Measurements from ENCODE around the gene NOP14. TPM values are rescaled to one million over a fixed set of nuclear protein-coding genes. Genes with fewer than 3 reads are reported as not detected.

NOP14 gene
- total RNA-seq, 1 donor from 2014 or later, result 35.3 TPM

GRCh38 chr4:2927016-2927695 is 36.0 kb downstream of the NOP14 start:
- H3K9me3 ChIP-seq (ENCODE audit: insufficient read depth, low read depth, low read length), result no peaks in the 10 kb centered on the region
- H3K36me3 ChIP-seq (ENCODE audit: insufficient read depth, low read length), result peaks cover 20% of the 10 kb centered on the region
- H3K4me3 Mint-ChIP-seq (ENCODE audit: unreplicated experiment), result no peak overlapping the region
- H4K20me1 ChIP-seq (ENCODE audit: insufficient read depth, low read length), result peaks cover 52% of the 10 kb centered on the region
- H3K27ac Mint-ChIP-seq (ENCODE audit: unreplicated experiment), result no peak overlapping the region
- no peaks in the 10 kb centered on the region for H3K27me3 Mint-ChIP-seq (ENCODE audit: low read depth, unreplicated experiment)
- no peak overlapping the region for H3K4me3 ChIP-seq (ENCODE audit: insufficient read depth, low read depth, low read length)
- H3K9me3 Mint-ChIP-seq (ENCODE audit: unreplicated experiment), result no peaks in the 10 kb centered on the region
- no peak overlapping the region for H2AFZ ChIP-seq (ENCODE audit: low read depth, low read length)
- H3K4me1 ChIP-seq (ENCODE audit: insufficient read depth, low read length), result peaks cover 16% of the 10 kb centered on the region
- H3K27ac ChIP-seq (ENCODE audit: low read depth, low read length), result no peak overlapping the region
- FAIRE-seq, result no peak
- H3K4me1 Mint-ChIP-seq (ENCODE audit: low read depth, unreplicated experiment), result peaks cover 11% of the 10 kb centered on the region
- no peaks in the 10 kb centered on the region for H3K27me3 ChIP-seq (ENCODE audit: insufficient read depth, low read length)
- peaks cover 53% of the 10 kb centered on the region for H3K79me2 ChIP-seq (ENCODE audit: insufficient read depth, low read length)
- DNase-seq (ENCODE audit: low read depth), result no peak
- H3K36me3 Mint-ChIP-seq (ENCODE audit: low read depth, unreplicated experiment), result peaks cover 17% of the 10 kb centered on the region
- H3K9ac ChIP-seq (ENCODE audit: low read length), result no peak overlapping the region
- no peak overlapping the region for H3K4me2 ChIP-seq (ENCODE audit: low read length)
- TF ChIP-seq EZH2 (IDR thresholded peaks at IDR 0.05; ENCODE audit: insufficient read depth, low read length) (no peak), CTCF (IDR thresholded peaks at IDR 0.05; ENCODE audit: insufficient read depth, low read depth, low read length) (no peak)

- FAIRE-seq (no peak), DNase-seq (ENCODE audit: low read depth) (no peak)
- no peak overlapping the region for H2AFZ ChIP-seq (ENCODE audit: low read depth, low read length)
- no peak overlapping the region for H3K27ac Mint-ChIP-seq (ENCODE audit: unreplicated experiment)
- H3K36me3 Mint-ChIP-seq (ENCODE audit: low read depth, unreplicated experiment), result peaks cover 19% of the 10 kb centered on the region
- H3K4me1 Mint-ChIP-seq (ENCODE audit: low read depth, unreplicated experiment), result peaks cover 14% of the 10 kb centered on the region
- H3K27ac ChIP-seq (ENCODE audit: low read depth, low read length), result no peak overlapping the region
- no peak overlapping the region for H3K4me2 ChIP-seq (ENCODE audit: low read length)
- H3K4me1 ChIP-seq (ENCODE audit: insufficient read depth, low read length), result peaks cover 11% of the 10 kb centered on the region
- peaks cover 42% of the 10 kb centered on the region for H4K20me1 ChIP-seq (ENCODE audit: insufficient read depth, low read length)
- H3K9ac ChIP-seq (ENCODE audit: low read length), result no peak overlapping the region
- H3K9me3 ChIP-seq (ENCODE audit: insufficient read depth, low read depth, low read length), result no peaks in the 10 kb centered on the region
- H3K4me3 ChIP-seq (ENCODE audit: insufficient read depth, low read depth, low read length), result no peak overlapping the region
- TF ChIP-seq EZH2 (IDR thresholded peaks at IDR 0.05; ENCODE audit: insufficient read depth, low read length) (no peak), CTCF (IDR thresholded peaks at IDR 0.05; ENCODE audit: insufficient read depth, low read depth, low read length) (no peak)
- H3K36me3 ChIP-seq (ENCODE audit: insufficient read depth, low read length), result peaks cover 20% of the 10 kb centered on the region
- no peaks in the 10 kb centered on the region for H3K9me3 Mint-ChIP-seq (ENCODE audit: unreplicated experiment)
- H3K79me2 ChIP-seq (ENCODE audit: insufficient read depth, low read length), result peaks cover 52% of the 10 kb centered on the region
- H3K27me3 ChIP-seq (ENCODE audit: insufficient read depth, low read length), result no peaks in the 10 kb centered on the region
- no peaks in the 10 kb centered on the region for H3K27me3 Mint-ChIP-seq (ENCODE audit: low read depth, unreplicated experiment)
- no peak overlapping the region for H3K4me3 Mint-ChIP-seq (ENCODE audit: unreplicated experiment)
These were observed 37.0 kb downstream of the NOP14 start for GRCh38 chr4:2925931-2926860.
